GOT3 (cell line): ENCODE measurements around the gene PNMA5.

ENCODE experiments used
- DNase-seq: peaks from one replicate; lab custom pipeline; 2025; ENCODE audit warnings: mixed read lengths; lab: John Stamatoyannopoulos, UW

Gene PNMA5

GRCh38 chrX:152958524-152959465 lies 35.1 kb downstream of the PNMA5 start:
- peak; percentile 63 for DNase-seq

GRCh38 chrX:152958047-152958446 lies 35.9 kb downstream of the PNMA5 start:
- no peak for DNase-seq

GRCh38 chrX:152950786-152951185 lies 43.1 kb downstream of the PNMA5 start:
- DNase-seq: no peak

GRCh38 chrX:152949114-152949513 lies 44.8 kb downstream of the PNMA5 start:
- no peak for DNase-seq

- DNase-seq: no peak
Observed at GRCh38 chrX:152946681-152947080, 47.2 kb downstream of the PNMA5 start.

DNA sequence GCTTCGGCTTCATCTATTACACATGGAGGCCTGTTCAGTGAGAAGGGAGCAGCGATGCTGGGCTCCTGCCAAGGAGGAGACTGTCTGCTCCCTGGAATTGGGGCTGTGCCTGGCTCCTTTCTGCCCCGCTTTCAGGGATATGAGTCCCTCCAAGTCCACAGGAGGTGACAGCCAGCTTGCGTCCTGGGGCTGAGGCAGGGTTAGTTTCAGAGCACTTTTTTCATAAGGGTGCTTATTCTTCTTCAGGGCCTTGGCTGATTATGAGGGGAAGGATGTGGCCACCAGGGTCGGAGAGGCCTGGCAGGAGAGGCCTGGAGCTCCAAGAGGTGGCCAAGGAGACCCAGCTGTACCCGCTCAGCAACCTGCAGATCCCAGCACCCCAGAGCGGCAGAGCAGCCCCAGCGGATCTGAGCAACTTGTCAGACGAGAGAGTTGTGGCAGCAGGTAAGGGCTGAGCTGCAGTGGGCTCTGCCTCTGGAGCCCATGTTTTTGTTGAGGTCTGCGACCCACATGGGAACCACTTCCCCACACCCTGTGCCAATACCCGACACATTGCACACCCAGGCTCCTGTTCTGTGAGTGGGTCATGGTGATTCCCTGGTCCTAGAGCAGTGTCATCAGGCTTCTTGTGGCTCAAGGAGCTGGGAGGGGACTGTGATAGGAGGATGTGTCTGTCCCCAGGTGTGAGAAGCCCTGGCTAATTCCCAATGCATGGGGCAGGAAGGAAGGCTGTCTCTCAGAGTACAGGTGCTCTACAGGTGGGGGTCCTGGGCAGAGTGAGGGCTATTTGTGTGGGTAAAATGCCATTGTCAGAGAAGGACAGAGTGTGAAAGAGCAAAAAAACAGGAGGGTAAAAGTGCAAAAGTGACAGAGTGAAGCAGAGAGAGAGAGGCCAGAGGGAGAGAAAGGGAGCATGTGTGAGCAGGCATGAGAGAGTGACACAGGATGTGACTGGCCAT lies 48.6 kb downstream of the PNMA5 start:
- no peak for DNase-seq

DNA sequence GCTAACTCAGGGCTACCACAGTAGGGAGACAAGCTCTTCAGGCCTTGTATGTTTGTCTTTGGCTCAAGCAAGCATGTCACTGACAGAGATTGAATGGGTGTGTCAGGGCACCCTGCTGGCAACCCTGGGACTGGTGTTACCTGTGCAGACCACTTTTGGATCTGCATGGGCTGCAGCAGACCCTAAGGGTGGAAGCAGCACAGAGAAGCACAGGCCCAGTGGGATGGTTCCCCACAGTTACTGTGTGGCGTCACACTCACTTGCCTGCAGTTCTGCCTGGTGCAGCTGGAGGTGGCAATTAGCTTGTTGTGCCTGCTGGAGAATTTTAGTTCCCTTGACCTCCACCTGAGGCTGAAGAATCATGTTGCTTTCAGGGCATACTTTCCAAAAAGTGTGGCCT lies 50.1 kb downstream of the PNMA5 start:
- DNase-seq: no peak

- DNase-seq: no peak
Observed at GRCh38 chrX:152942077-152942442, 51.9 kb downstream of the PNMA5 start.

GRCh38 chrX:152941328-152942076 lies 52.4 kb downstream of the PNMA5 start:
- peak; percentile 69 for DNase-seq
